NT2/D1 (cell line): Measurements from ENCODE around the gene IGFBP4.

ENCODE experiments used
- SUZ12 ChIP-seq: IDR thresholded peaks from 2 replicates; pipeline ENCODE4 v1.6.1; 2011; ENCODE audit not compliant: insufficient read length, insufficient read depth; ENCODE audit errors: extremely low read depth
- YY1 ChIP-seq: IDR thresholded peaks from 2 replicates; pipeline ENCODE4 v1.6.1; 2011; ENCODE audit not compliant: insufficient read length, insufficient read depth
- ZNF274 ChIP-seq: IDR thresholded peaks from 2 replicates; pipeline ENCODE4 v1.6.1; 2011; ENCODE audit warnings: mild to moderate bottlenecking, low read depth, low read length

GRCh38 chr17:40493697-40494096 is 50.4 kb downstream of the IGFBP4 start:
- TF ChIP-seq ZNF274 (no peak), YY1 (no peak), SUZ12 (no peak)
